Sigmoid colon (tissue), 3 donors: ENCODE data around the gene PDGFRB.

Source experiments
- CTCF ChIP-seq, 4 experiments: fragments of 450-650 bp in 3 of 4; fragments of 200-600 bp in 1 of 4; IDR thresholded peaks; one replicate each; pipeline ENCODE4 v1.5.1; 2016 to 2019; ENCODE audit warnings: antibody characterized with exemption in 4 of 4, mild to moderate bottlenecking in 3 of 4, moderate library complexity in 2 of 4
- POLR2A ChIP-seq, 2 donors: fragments of 450-650 bp; IDR thresholded peaks; one replicate each; pipeline ENCODE4 v1.6.1; 2016; ENCODE audit warnings: antibody characterized with exemption in 2 of 2, mild to moderate bottlenecking in 2 of 2, moderate library complexity in 2 of 2

GRCh38 chr5:150135557-150136304, 19.9 kb downstream of the PDGFRB start:
- TF ChIP-seq CTCF (IDR thresholded peaks at IDR 0.05) (no peak), POLR2A (IDR thresholded peaks at IDR 0.05) (no peak)
